HG03354 (cell line): Measurements from ENCODE around the gene KIF21B.
"Not testable (repeated sequence)": the region's sequence is repeated elsewhere in the genome, so short reads cannot be mapped to it uniquely, and the experiment has no call there.

Experiments used
- ATAC-seq: cut with Tn5 transposase; IDR thresholded peaks from one replicate; pipeline ENCODE4 v1.9.1; 2021; ENCODE audit warnings: mild to moderate bottlenecking; ENCODE audit not compliant: unreplicated experiment, poor library complexity, severe bottlenecking

The KIF21B gene

GRCh38 chr1:200962631-200963030 is 60.9 kb downstream of the KIF21B start:
- no peak for ATAC-seq

DNA sequence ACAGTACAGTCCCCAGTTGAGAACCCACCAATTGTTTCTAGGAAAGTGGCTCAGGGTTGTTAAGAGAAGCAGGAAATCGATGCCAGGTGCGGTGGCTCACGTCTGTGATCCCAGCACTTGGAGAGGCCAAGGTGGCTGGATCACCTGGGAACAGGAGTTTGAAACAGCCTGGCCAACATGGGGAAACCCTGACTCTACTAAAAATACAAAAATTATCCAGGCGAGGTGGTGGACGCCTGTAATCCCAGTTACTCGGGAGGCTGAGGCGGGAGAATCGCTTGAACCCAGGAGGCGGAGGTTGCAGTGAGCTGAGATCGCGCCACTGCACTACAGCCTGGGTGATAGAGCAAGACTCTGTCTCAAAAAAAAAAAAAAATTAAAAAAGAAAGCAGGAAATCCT is 61.4 kb downstream of the KIF21B start:
- not testable (repeated sequence) for ATAC-seq

DNA sequence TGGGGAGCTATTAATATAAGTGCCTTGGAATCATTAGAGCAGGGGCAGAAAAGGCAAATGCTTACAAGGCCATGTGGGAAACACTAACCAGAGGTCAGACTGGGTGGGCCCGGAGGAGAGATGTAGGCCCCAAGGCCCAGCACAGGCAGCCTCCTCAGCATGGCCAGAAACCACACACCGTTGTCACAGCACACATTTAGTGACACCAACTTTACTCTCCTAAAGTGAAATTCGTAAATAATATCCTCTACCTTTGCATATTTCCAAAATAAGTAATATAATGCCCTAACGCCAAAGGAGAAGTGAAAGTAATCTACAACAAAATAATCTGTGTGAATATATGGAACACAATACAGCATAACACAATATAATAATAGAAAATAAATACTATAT is 62.6 kb downstream of the KIF21B start:
- peak; percentile 59 for ATAC-seq

- ATAC-seq = no peak
These were observed 63.1 kb downstream of the KIF21B start for GRCh38 chr1:200960236-200960947.

- no peak for ATAC-seq
These were observed 64.0 kb downstream of the KIF21B start for GRCh38 chr1:200959411-200959921.

DNA sequence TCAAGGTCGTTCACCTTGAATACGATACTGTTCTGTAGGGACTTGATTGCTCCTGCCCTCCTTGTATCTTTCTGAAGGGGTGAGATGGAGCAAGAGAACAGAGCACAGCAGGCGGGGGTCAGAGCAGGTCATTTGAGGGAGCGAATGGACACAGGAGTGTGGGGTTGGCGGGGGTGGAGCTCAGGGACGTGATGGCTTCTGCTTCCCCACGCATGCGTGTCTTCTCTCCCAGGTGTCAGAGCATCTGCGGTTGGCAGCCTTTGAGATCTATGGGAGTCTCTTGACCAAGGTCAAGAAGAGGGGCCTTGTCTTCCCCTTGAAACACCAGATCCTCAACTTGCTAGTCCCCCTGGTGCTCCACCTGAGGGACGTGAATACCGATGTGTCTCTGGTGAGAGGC is 64.9 kb downstream of the KIF21B start:
- no peak for ATAC-seq

- ATAC-seq = no peak
These were observed 69.1 kb downstream of the KIF21B start for GRCh38 chr1:200954434-200954833.

DNA sequence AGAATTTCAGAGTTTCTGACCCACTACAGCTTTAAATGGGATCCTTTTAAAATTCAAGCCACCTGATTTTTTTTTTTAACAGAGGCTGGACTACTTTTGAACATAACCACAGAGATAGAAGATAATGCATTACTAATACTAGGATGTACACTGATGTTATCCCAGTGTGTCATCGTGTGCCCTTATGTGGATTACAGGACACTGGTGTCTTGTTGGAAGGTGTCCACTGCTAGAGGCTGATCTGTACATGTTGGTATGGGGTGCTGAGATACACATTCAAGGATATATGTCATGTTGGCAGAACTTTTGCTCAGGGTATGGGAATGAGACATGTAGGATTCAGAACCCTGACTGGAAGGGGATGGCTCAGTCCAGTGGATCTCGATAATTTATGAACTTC is 72.5 kb downstream of the KIF21B start:
- ATAC-seq = no peak

- no peak for ATAC-seq
These were observed 73.9 kb downstream of the KIF21B start for GRCh38 chr1:200949626-200950025.

DNA sequence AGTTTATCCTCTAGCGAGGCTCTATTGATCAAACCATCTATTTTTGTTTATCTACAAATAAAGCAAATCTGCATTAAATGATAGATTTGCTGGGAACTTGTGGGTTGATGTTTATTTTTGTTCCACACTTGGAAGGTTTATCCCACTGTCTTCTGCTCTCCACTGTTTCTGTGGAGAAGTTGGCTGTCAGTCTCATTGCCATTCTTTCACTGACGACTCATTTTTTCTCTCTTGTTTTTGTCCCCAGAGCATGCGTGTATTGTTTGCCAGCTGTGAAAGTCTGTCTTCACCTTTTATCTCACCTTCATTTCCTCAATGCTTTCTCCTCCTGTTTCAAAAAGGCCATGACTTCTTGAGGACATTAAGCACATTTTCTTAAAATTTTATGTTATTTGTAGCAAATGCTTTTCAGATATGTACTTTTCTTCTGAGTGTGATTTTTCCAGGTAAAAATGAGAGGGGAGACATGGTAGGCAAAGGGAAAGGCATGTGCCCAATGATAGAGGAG is 76.4 kb downstream of the KIF21B start:
- ATAC-seq = no peak

- no peak for ATAC-seq
These were observed 78.4 kb downstream of the KIF21B start for GRCh38 chr1:200945111-200945510.

DNA sequence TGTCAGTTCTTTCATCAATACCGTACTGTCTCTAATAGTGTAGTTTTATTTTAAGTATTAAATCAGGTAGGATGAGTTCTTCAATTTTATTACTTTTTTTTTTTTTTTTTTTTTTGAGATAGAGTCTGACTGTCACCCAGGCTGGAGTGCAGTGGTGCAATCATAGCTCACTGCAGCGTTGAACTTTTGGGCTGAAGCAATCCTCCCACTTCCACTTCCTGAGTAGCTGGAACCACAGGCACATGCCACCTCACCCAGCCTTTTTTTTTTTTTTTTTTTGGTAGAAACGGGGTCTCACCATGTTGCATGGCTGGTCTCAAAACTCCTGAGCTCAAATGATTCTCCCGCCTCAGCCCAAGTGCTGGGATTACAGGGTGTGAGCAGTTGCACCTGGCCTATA is 84.6 kb downstream of the KIF21B start:
- no peak for ATAC-seq

GRCh38 chr1:200935286-200935962 is 88.1 kb downstream of the KIF21B start:
- ATAC-seq = not testable (repeated sequence)

GRCh38 chr1:200934676-200935245 is 88.8 kb downstream of the KIF21B start:
- ATAC-seq = no peak

DNA sequence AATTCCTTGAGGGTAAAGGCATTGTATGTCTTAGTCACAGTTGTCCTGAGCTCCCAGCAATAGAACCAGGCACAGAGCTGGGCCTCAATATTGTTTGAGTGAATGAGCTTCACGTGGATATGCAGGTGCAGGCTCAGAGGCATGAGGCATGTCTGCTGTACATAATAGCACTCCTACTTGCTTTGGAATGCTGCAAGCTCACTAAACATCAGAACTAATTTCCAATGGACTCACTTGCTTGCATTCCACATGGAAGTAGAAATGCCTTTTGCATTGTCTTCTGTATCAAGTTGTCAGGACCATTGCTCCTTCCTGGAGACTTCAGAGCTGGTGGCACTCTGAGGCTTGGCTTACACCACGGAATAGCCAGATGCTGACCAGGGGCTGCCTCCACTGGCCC is 91.7 kb downstream of the KIF21B start:
- no peak for ATAC-seq

GRCh38 chr1:200930285-200930684 is 93.2 kb downstream of the KIF21B start:
- ATAC-seq = not testable (repeated sequence)

DNA sequence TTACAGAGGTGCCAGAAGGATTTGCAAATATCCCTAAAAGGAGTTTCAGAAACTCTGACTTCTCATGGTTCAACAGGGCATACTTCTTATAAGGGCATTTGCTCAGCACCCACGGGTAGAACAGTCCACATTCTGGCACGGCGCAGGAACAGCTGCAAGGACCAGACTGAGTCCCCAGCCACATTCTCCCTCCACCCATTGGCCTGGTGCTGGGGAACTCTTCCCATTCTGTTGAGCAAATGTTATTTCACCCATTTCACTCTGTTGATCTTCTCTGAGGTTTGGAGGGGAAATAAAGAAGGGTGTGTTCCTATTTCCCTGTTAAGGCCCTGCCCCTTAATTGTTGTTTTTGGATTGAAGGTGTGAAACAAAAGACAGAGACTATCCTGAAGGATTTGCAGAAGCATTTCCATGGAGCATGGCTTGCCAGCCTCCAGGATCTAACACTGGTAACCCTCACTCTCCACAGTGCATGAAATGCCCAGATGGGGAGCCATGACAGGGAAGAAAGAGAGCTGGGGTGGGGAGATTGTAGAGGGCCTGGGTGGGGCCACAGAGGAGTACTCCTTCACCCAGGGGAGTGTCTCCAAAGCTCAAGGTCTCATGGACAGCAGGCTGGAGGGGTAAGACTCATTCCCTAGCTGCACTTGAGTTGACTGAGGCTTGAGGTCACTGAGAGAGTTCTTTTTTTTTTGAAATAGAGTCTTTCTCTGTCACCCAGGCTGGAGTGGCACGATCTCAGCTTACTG is 93.8 kb downstream of the KIF21B start:
- ATAC-seq = no peak

GRCh38 chr1:200925831-200926230 is 97.7 kb downstream of the KIF21B start:
- ATAC-seq = no peak

- no peak for ATAC-seq
These were observed 99.9 kb downstream of the KIF21B start for GRCh38 chr1:200923601-200924000.

DNA sequence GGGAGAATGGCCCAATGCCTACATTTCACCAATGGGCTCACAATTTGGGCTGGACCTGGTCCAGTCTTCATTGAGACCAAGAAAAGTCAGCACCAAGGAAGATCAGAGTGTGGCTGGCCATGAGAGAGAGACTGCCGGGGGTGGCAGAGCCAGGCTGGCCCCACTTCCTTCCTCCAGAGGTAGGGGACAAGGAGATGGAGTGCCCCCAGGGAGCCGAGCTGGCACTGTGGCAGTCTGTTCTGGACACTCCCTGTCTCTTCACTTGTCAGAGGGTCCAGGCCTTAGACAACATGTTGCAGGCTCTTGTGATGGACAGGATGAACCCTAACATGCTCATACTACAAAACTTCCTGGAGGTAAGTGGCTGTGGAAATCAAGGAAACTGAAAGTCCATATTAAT is 101.1 kb downstream of the KIF21B start:
- ATAC-seq = no peak
